Measurements from ENCODE around the gene MEIOSIN. TPM values are rescaled to one million over a fixed set of nuclear protein-coding genes. Genes with fewer than 3 reads are reported as not detected.

The MEIOSIN gene
- total and polyA plus RNA-seq, 4 donors: not detected

DNA sequence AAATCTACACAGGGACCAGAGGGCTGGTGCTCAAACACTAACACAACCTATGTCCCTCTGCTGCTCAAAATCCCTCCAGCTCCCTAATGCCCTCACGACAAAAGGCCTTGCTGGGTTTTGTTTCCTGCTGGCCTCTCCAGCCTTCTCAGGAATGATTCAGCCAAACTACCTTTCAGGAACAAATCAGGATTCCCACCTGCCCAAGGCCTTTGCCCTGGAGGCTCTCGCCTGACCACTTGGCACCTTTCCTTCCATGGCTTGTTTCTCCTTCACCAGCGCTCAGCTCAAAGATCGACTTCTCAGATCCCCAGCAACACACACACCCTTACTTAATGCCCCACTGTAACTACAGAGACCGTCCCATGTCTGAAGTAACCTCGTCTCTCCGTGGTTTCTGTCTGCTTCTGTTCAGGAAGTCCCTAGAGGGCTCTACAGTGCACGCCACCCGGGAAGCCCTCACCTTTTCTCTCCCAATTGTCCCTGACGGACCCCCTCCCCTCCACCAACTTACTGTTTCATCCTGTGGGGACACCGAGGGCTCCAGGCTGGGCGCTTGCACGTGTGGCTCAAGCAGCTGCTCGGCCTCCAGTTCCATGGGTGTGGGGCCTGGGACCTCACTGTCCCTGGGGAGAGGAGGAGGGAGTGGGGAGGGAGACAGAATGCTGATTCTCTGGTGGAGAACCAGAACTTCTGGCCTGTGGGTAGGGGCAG is 39.0 kb downstream of the MEIOSIN start:
- H3K27ac ChIP-seq (ENCODE audit: low read depth in 1 of 2, low read length in 2 of 2): no peak overlapping the region
- H3K27me3 ChIP-seq (ENCODE audit: control insufficient read depth in 4 of 4, insufficient read depth in 4 of 4, low read length in 3 of 4): no peaks in the 10 kb centered on the region
- DNase-seq (ENCODE audit: low spot score): no peak
- H3K9me3 ChIP-seq (ENCODE audit: control insufficient read depth in 4 of 4, low read length in 3 of 4): no peaks in the 10 kb centered on the region
- H3K9ac ChIP-seq (ENCODE audit: low read depth in 1 of 2, low read length in 2 of 2): no peak overlapping the region
- H3K4me3 ChIP-seq (ENCODE audit: low read depth in 1 of 3, low read length in 3 of 3): no peak overlapping the region
- WGBS: 80% methylated on average over 14 of the region's 14 CpGs
- H3K4me1 ChIP-seq (ENCODE audit: control insufficient read depth in 4 of 4, insufficient read depth in 4 of 4, low read length in 3 of 4): peaks cover 6 to 49% (median 23%) of the 10 kb centered on the region in 4 donors
- no peak for TF ChIP-seq ZBTB33 (IDR thresholded peaks at IDR 0.05)
- TF ChIP-seq, protein P1, sequence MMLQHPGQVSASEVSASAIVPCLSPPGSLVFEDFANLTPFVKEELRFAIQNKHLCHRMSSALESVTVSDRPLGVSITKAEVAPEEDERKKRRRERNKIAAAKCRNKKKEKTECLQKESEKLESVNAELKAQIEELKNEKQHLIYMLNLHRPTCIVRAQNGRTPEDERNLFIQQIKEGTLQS (IDR thresholded peaks at IDR 0.05): no peak
- TF ChIP-seq SP1 (IDR thresholded peaks at IDR 0.05): no peak
- no peak for TF ChIP-seq NR2F2 (IDR thresholded peaks at IDR 0.05)
- TF ChIP-seq HNF4G (IDR thresholded peaks at IDR 0.05): no peak
- TF ChIP-seq, protein P2, sequence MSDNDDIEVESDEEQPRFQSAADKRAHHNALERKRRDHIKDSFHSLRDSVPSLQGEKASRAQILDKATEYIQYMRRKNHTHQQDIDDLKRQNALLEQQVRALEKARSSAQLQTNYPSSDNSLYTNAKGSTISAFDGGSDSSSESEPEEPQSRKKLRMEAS (IDR thresholded peaks at IDR 0.05): no peak
- TF ChIP-seq FOXA1 (IDR thresholded peaks at IDR 0.05): no peak
- TF ChIP-seq REST (IDR thresholded peaks at IDR 0.05): no peak
- no peak for TF ChIP-seq HNF4A (conservative IDR thresholded peaks at IDR 0.05)
- no peak for TF ChIP-seq JUND (IDR thresholded peaks at IDR 0.05)
- TF ChIP-seq GABPA (IDR thresholded peaks at IDR 0.05 in 1 of 2, conservative IDR thresholded peaks at IDR 0.05 in 1 of 2): no peak
- no peak for TF ChIP-seq FOXA2 (IDR thresholded peaks at IDR 0.05)
- no peak for TF ChIP-seq CTCF (IDR thresholded peaks at IDR 0.05; ENCODE audit: low read depth, low read length, missing input control)
- TF ChIP-seq RXRA (IDR thresholded peaks at IDR 0.05): no peak
- TF ChIP-seq TAF1 (conservative IDR thresholded peaks at IDR 0.05): no peak
- TF ChIP-seq EGR1 (IDR thresholded peaks at IDR 0.05; ENCODE audit: low read depth in 2 of 2): no peak
- no peak for TF ChIP-seq RAD21 (IDR thresholded peaks at IDR 0.05)
- no peak for TF ChIP-seq YY1 (IDR thresholded peaks at IDR 0.05)
- H3K36me3 ChIP-seq (ENCODE audit: control insufficient read depth in 4 of 4, insufficient read depth in 3 of 4, low read depth in 1 of 4, low read length in 3 of 4): no peaks in the 10 kb centered on the region
